GM21381 (cell line): ENCODE results near the gene SETX.

ENCODE experiments used
- ATAC-seq: cut with Tn5 transposase; IDR thresholded peaks from one replicate; pipeline ENCODE4 v1.9.1; 2021; ENCODE audit warnings: mild to moderate bottlenecking, moderate library complexity; ENCODE audit not compliant: unreplicated experiment

SETX gene

GRCh38 chr9:132241483-132241839, 113.3 kb downstream of the SETX start:
- ATAC-seq = peak; percentile 5

GRCh38 chr9:132240841-132241482, 113.8 kb downstream of the SETX start:
- peak; percentile 78 for ATAC-seq

GRCh38 chr9:132239999-132240840, 114.6 kb downstream of the SETX start:
- ATAC-seq = no peak

GRCh38 chr9:132239518-132239917, 115.3 kb downstream of the SETX start:
- no peak for ATAC-seq

GRCh38 chr9:132238992-132239391, 115.8 kb downstream of the SETX start:
- ATAC-seq = no peak

GRCh38 chr9:132238026-132238972, 116.5 kb downstream of the SETX start:
- no peak for ATAC-seq

- no peak for ATAC-seq
Observed at GRCh38 chr9:132237481-132237880, 117.3 kb downstream of the SETX start.

- no peak for ATAC-seq
Observed at GRCh38 chr9:132236662-132237311, 118.0 kb downstream of the SETX start.

- no peak for ATAC-seq
Observed at GRCh38 chr9:132235894-132236661, 118.7 kb downstream of the SETX start.

- ATAC-seq = no peak
Observed at GRCh38 chr9:132235125-132235524, 119.7 kb downstream of the SETX start.

- ATAC-seq = no peak
Observed at GRCh38 chr9:132234535-132234934, 120.3 kb downstream of the SETX start.

- ATAC-seq = no peak
Observed at GRCh38 chr9:132233138-132233537, 121.6 kb downstream of the SETX start.

GRCh38 chr9:132232522-132232921, 122.3 kb downstream of the SETX start:
- ATAC-seq = no peak

GRCh38 chr9:132231019-132231701, 123.6 kb downstream of the SETX start:
- no peak for ATAC-seq

GRCh38 chr9:132230605-132231004, 124.2 kb downstream of the SETX start:
- ATAC-seq = no peak

- ATAC-seq = no peak
Observed at GRCh38 chr9:132228062-132228461, 126.7 kb downstream of the SETX start.

- ATAC-seq = no peak
Observed at GRCh38 chr9:132226571-132227430, 128.0 kb downstream of the SETX start.

- ATAC-seq = no peak
Observed at GRCh38 chr9:132224645-132225044, 130.1 kb downstream of the SETX start.

GRCh38 chr9:132221941-132222340, 132.8 kb downstream of the SETX start:
- no peak for ATAC-seq
